ENCODE data around the gene INPP1. TPM values are rescaled to one million over a fixed set of nuclear protein-coding genes. Genes with fewer than 3 reads are reported as not detected.
"Not testable (repeated sequence)": the region's sequence is repeated elsewhere in the genome, so short reads cannot be mapped to it uniquely, and the experiment has no call there.

Gene INPP1
- total RNA-seq, 3 donors from 2014 or later, result 7.4 to 24.3 (median 15.5) TPM

- H3K9me3 ChIP-seq, result no peaks in the 10 kb centered on the region
- no peak for DNase-seq (ENCODE audit: low spot score in 2 of 2)
- H3K27ac ChIP-seq, result no peak overlapping the region
- H3K4me3 ChIP-seq, result no peak overlapping the region
- no peaks in the 10 kb centered on the region for H3K4me1 ChIP-seq
- no peaks in the 10 kb centered on the region for H3K27me3 ChIP-seq
- no peak for TF ChIP-seq POLR2A (IDR thresholded peaks at IDR 0.05)
- TF ChIP-seq CTCF (IDR thresholded peaks at IDR 0.05), result no peak
- no peak for TF ChIP-seq POLR2AphosphoS5 (IDR thresholded peaks at IDR 0.05)
- no peaks in the 10 kb centered on the region for H3K36me3 ChIP-seq
- intact Hi-C loops (cut with DNase I; ENCODE audit: low total_unique reads), result no loop called here
Measured at GRCh38 chr2:190304404-190304803, 39.0 kb upstream of the INPP1 start.

DNA sequence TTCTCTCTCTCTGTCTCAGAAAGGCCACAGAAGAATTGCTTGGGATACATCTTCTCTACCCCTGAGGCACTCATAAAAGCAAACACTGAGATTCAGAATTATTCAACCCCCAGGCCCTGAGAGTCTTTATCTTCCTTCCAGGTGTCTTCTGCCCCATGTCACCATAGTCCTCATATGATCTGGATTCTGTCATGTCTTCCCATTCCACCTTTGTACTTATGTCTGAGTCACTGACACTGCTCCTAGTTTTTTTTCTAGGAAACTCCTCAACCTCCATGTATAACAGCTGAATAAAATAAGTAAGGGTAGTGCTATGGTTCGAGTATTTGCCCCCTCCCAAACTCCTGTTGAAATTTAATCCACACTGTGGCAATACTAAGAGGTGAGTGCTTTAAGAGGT is 35.4 kb upstream of the INPP1 start:
- intact Hi-C loops (cut with DNase I; ENCODE audit: low total_unique reads), result no loop called here
- no peaks in the 10 kb centered on the region for H3K4me1 ChIP-seq
- H3K4me3 ChIP-seq, result no peak overlapping the region
- no peaks in the 10 kb centered on the region for H3K36me3 ChIP-seq
- no peak for DNase-seq (ENCODE audit: low spot score in 2 of 2)
- no peak for TF ChIP-seq CTCF (IDR thresholded peaks at IDR 0.05)
- TF ChIP-seq POLR2A (IDR thresholded peaks at IDR 0.05), result no peak
- no peak for TF ChIP-seq POLR2AphosphoS5 (IDR thresholded peaks at IDR 0.05)
- no peaks in the 10 kb centered on the region for H3K9me3 ChIP-seq
- no peaks in the 10 kb centered on the region for H3K27me3 ChIP-seq
- no peak overlapping the region for H3K27ac ChIP-seq

DNA sequence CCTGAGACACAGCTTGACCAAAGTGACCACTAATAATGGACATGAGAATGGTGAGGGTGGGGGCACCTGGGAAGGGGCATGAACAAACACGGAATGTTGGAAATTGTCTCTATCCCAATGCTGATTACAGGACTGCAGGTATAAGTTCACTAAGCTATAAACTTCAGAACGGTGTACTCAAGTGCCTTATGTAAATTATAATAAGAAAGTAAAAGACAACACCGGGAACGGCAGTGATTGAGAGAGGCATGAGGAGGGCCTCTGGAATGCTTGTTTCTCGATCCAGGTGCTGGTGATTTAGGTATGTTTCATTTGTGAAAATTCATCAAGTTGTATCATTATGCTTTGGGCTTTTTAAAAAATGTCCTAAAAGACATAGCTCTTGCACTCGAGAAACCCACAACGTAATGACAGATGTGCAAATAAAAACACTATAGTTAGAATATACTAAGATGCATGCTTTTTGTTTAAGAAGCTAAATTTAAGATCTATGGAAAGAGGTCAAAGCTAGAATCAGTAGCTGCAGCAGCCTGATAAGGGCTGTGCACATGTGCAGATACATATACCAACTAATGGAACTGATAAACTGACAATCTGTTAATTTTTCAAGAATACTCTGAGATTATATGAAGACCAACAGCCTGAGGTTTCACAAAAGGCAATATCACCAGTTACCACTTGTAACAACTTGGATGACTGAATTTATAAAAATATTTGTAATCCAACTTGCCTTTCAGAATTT is 31.3 kb upstream of the INPP1 start:
- no peak for DNase-seq (ENCODE audit: low spot score in 2 of 2)
- no peak overlapping the region for H3K4me3 ChIP-seq
- no peaks in the 10 kb centered on the region for H3K9me3 ChIP-seq
- intact Hi-C loops (cut with DNase I; ENCODE audit: low total_unique reads), result no loop called here
- TF ChIP-seq POLR2AphosphoS5 (IDR thresholded peaks at IDR 0.05) (no peak), POLR2A (IDR thresholded peaks at IDR 0.05) (no peak), CTCF (IDR thresholded peaks at IDR 0.05) (no peak)
- H3K27me3 ChIP-seq, result no peaks in the 10 kb centered on the region
- H3K36me3 ChIP-seq, result no peaks in the 10 kb centered on the region
- no peak overlapping the region for H3K27ac ChIP-seq
- no peaks in the 10 kb centered on the region for H3K4me1 ChIP-seq

- intact Hi-C loops (cut with DNase I; ENCODE audit: low total_unique reads); DNase-seq (ENCODE audit: low spot score in 2 of 2); H3K4me1 ChIP-seq; H3K4me3 ChIP-seq; H3K36me3 ChIP-seq; H3K9me3 ChIP-seq; H3K27ac ChIP-seq; H3K27me3 ChIP-seq: not testable (repeated sequence)
Measured at GRCh38 chr2:190312635-190313025, 30.8 kb upstream of the INPP1 start.

DNA sequence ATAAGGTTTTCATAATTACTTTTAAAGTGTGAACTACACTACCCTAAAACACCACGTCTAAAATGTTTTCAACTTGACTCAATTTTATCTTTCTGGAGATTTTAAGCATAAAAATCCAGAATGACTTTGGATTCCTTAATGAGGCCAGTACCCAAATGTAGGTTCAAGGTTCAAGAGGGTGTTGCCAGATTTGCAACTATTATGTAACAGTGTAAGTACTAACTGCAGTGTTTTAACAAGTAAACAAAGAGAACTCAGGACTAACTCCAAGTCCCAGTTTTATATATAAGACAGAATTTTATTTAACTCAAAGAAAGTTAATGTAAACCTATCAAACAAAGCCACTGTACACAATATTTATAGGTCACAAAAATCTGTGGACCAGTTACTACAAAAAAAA is 29.5 kb upstream of the INPP1 start:
- TF ChIP-seq POLR2A (IDR thresholded peaks at IDR 0.05), result no peak
- Histone ChIP-seq H3K27ac (no peak overlapping the region), H3K4me1 (peaks cover 0 to 8% of the 10 kb centered on the region in 2 donors), H3K9me3 (no peaks in the 10 kb centered on the region), H3K27me3 (no peaks in the 10 kb centered on the region), H3K4me3 (no peak overlapping the region), H3K36me3 (no peaks in the 10 kb centered on the region)
- intact Hi-C loops (cut with DNase I; ENCODE audit: low total_unique reads), result no loop called here
- no peak for DNase-seq (ENCODE audit: low spot score in 2 of 2)

- no peak overlapping the region for H3K4me3 ChIP-seq
- peaks cover 0 to 10% of the 10 kb centered on the region in 2 donors for H3K4me1 ChIP-seq
- no peaks in the 10 kb centered on the region for H3K36me3 ChIP-seq
- intact Hi-C loops (cut with DNase I; ENCODE audit: low total_unique reads), result no loop called here
- no peaks in the 10 kb centered on the region for H3K27me3 ChIP-seq
- TF ChIP-seq POLR2A (IDR thresholded peaks at IDR 0.05) (no peak), CTCF (IDR thresholded peaks at IDR 0.05) (no peak), POLR2AphosphoS5 (IDR thresholded peaks at IDR 0.05) (no peak)
- no peak for DNase-seq (ENCODE audit: low spot score in 2 of 2)
- H3K27ac ChIP-seq, result no peak overlapping the region
- H3K9me3 ChIP-seq, result no peaks in the 10 kb centered on the region
Measured at GRCh38 chr2:190315273-190315672, 28.1 kb upstream of the INPP1 start.
